NCI-H1694 treated with DMSO at 0.1 percent for 48 hours (cell line): ENCODE measurements around the gene GOLGA7B.

Experiments used
- DNase-seq: peaks from one replicate; lab custom pipeline; 2025; lab: John Stamatoyannopoulos, UW

The GOLGA7B gene

GRCh38 chr10:97868134-97868685, 18.6 kb downstream of the GOLGA7B start:
- DNase-seq: no peak

- peak; percentile 83 for DNase-seq
These were observed 19.7 kb downstream of the GOLGA7B start for GRCh38 chr10:97869091-97870042.

GRCh38 chr10:97870990-97871389, 21.3 kb downstream of the GOLGA7B start:
- DNase-seq: no peak

GRCh38 chr10:97873569-97873968, 23.9 kb downstream of the GOLGA7B start:
- peak; percentile 31 for DNase-seq

- DNase-seq: no peak
These were observed 24.7 kb downstream of the GOLGA7B start for GRCh38 chr10:97874332-97874731.

GRCh38 chr10:97875391-97875790, 25.7 kb downstream of the GOLGA7B start:
- DNase-seq: no peak

- no peak for DNase-seq
These were observed 26.8 kb downstream of the GOLGA7B start for GRCh38 chr10:97876402-97876801.

GRCh38 chr10:97879241-97879640, 29.6 kb downstream of the GOLGA7B start:
- no peak for DNase-seq

GRCh38 chr10:97880109-97880508, 30.5 kb downstream of the GOLGA7B start:
- DNase-seq: no peak

GRCh38 chr10:97882142-97883091, 32.8 kb downstream of the GOLGA7B start:
- no peak for DNase-seq

GRCh38 chr10:97883092-97883485, 33.4 kb downstream of the GOLGA7B start:
- DNase-seq: no peak

GRCh38 chr10:97886286-97886685, 36.6 kb downstream of the GOLGA7B start:
- DNase-seq: no peak

- no peak for DNase-seq
These were observed 37.8 kb downstream of the GOLGA7B start for GRCh38 chr10:97887399-97887798.

GRCh38 chr10:97888134-97888533, 38.5 kb downstream of the GOLGA7B start:
- no peak for DNase-seq

- peak; percentile 71 for DNase-seq
These were observed 39.1 kb downstream of the GOLGA7B start for GRCh38 chr10:97888641-97889262.

GRCh38 chr10:97889461-97890265, 40.0 kb downstream of the GOLGA7B start:
- peak; percentile 16 for DNase-seq

- DNase-seq: no peak
These were observed 42.0 kb downstream of the GOLGA7B start for GRCh38 chr10:97891497-97892167.

GRCh38 chr10:97892506-97892905, 42.9 kb downstream of the GOLGA7B start:
- no peak for DNase-seq

- DNase-seq: no peak
These were observed 43.3 kb downstream of the GOLGA7B start for GRCh38 chr10:97892939-97893338.

GRCh38 chr10:97894092-97894491, 44.4 kb downstream of the GOLGA7B start:
- DNase-seq: no peak
